HG02973 (cell line): ENCODE results near the gene TENM3.

Experiments used
- ATAC-seq: cut with Tn5 transposase; IDR thresholded peaks from one replicate; pipeline ENCODE4 v1.9.1; 2021; ENCODE audit warnings: moderate library complexity; ENCODE audit not compliant: unreplicated experiment

Gene TENM3

DNA sequence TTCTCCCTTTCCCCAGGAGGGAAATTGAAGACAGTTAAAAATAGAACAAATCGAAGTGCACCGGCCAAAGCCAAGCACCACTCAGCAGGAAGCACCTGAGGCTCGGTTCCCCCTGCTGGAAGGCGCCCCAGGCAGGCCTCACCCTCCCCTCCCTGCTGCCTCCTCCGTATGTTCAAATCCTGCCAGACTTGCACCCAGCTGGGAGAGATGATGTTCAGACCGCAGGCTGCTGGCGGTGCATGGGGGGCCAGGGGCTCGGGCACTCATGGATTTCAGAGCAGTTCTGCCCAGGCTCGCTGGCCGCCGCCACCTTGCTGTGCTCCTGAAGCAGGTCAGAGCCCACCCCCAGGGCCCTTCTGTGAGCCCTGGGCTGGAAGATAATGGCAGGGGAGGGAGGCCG, 582.6 kb downstream of the TENM3 start:
- ATAC-seq = no peak

DNA sequence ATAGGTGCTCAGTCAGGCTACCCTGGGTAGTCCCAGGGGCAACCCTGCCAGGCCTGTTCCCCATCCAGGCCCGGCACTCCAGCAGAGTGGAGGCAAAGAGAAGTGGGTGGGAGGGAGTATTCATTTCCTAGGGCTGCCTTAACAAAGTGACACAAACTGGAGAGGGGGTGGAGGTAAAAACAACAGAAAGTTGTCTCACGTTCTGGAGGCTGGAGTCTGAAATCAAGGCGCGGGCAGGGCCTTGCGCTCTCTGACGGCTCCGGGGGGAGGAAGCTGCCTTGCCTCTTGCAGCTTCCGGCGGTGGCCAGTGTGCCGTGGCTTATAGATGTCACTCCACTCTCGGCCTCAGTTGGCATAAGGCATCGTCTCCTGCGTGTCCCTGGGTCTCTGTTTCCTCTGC, 583.2 kb downstream of the TENM3 start:
- peak; percentile 63 for ATAC-seq

DNA sequence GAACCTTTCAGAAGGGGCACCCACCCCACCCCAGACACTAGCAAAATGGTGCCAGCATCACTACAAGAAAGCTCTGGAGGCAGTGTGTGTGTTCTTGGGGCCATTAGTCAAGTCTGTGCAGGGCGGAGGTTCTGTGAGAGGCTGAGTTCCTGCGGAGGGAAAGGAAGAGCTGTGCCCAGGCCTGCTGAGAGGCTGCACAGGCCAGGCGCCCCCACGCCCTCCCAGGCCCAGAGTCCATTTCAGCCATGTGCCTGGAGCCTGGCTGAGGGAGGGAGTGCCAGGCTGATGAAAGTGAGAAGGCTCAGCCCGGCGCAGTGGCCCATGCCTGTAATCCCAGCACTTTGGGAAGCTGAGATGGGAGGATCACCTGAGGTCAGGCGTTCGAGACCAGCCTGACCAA, 584.0 kb downstream of the TENM3 start:
- ATAC-seq = no peak

- no peak for ATAC-seq
These were observed 584.8 kb downstream of the TENM3 start for GRCh38 chr4:182827954-182828353.

DNA sequence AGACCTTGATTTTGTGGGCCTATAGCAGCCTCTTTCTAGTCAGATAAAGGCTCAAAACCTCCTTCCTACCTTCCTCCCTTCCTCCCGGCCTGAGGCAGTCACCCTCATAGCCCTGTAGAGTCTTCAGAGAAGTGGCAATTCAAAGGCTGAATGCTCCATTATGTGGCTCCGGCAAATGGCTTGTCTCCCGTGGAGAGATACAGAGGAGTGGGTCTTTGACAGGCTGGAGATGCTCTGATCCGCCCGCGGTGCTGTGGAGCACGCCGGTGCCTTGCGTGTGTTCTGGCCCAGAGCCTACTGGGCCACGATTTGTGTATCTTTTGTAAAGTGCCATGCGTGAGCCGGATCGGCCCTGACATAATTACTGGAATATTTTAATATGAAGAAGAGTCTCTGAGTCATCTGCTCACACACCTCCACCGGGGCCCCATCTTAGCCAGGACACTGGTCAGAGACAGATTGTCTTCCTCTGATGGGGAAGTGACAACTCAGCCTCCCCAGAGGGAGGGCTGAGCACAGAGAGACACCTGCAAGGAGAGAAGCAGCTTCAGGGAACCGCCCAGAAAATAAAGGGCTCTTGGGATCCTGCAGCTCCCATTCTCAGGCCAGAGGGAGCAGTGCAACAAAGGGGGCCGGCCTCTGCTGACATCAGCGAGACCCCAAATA, 585.3 kb downstream of the TENM3 start:
- no peak for ATAC-seq

- ATAC-seq = no peak
These were observed 586.0 kb downstream of the TENM3 start for GRCh38 chr4:182829196-182829595.

DNA sequence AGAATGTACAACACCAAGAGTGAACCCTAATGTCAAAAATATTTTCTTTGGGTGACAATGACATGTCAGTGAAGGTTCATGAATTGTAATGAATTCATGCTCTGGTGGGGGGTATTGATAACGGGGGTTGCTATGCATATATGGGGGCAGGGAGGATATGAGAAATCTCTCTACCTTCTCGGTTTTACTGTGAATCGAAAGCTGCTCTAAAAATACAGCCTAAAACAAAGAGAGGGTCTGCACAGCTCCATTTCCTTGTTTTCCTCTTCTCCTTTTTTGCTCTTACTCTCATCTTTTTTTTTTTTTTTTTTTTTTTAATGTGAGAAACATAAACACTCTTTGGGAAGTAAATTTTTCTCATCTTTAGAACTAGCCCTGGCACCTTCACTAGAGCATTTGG, 588.2 kb downstream of the TENM3 start:
- ATAC-seq = no peak

GRCh38 chr4:182832352-182833120, 589.3 kb downstream of the TENM3 start:
- ATAC-seq = no peak

GRCh38 chr4:182835006-182835740, 592.0 kb downstream of the TENM3 start:
- ATAC-seq = no peak

- no peak for ATAC-seq
These were observed 594.6 kb downstream of the TENM3 start for GRCh38 chr4:182837831-182838230.

DNA sequence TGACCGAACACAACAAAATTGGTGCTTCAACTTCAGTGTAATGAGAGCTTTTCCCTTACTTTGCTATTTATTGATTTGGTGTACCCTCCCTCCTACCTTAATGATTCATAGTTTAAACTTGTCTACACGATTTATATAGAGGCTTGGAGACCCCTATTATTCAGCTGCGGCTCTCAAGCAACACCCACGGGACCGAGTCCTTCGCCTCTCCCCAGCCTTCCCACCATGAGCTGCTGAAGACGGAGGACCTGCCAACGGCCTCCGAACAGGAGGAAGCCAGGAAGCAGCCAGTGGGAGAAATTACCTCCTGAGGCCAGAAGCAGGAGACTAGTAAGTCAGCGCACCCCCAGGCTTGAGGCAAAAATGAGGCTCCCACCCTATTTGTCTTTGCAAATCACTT, 595.3 kb downstream of the TENM3 start:
- no peak for ATAC-seq

DNA sequence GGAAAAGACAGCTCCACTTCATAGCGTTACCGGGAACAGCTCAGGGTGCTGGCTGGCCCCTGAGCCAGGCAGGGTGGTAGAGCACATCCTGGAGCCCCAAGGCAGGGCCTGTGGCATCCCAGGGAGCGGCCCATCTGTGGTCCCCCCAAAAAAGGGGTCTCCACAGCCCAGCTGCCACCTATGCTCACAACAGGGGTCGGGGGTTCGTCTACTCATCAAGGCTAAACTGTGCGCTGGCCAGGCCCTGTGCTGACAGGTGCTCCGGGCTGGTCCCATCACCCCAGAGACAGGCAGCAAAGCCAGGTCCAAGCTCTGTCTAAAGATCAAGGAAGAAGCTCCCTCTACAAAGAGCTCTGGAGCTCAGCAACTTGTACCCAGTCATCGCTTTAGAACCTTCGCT, 596.1 kb downstream of the TENM3 start:
- no peak for ATAC-seq

DNA sequence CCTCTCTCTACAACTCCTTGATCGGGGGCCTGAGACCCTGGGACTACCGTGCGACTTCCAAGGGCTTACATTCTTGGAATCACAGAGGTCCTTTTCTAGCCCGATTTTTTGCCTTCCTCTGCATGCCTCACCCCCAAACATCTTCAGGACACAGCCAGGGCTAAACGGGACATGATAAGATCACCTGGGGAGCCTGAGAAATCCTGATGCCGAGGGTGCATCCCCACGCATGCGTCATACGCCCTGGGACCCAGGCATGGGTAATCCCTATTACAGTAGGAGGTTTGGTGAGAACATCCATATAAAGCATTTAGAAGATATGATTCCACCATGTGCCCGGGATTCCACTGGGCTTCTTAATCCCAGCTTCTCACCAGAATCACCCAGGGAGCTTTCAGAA, 596.9 kb downstream of the TENM3 start:
- no peak for ATAC-seq

DNA sequence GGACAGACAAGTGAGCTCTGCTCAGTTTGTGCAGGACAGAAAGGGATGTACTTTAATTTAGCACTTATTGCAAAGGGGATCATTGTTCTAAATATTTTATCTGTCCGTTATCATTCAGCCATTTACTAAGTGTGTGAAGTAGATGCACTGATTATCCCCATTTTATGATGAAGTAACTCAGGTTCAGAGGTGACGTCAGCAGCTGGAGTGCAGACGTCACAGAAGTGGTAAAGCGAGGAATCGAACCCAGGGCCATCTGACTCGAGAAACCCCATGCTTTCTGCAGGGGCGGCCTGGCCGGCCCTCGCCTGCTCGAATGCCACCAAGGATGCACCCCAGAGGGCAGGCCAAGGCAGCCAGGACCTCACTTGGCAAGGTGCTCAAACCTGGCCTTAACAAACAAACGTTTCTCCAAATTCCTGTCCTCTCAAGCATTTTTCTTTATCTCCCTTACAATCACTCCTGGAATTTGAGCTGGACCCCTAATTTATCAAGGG, 599.0 kb downstream of the TENM3 start:
- no peak for ATAC-seq

- ATAC-seq = no peak
These were observed 599.7 kb downstream of the TENM3 start for GRCh38 chr4:182842759-182843390.

- no peak for ATAC-seq
These were observed 600.7 kb downstream of the TENM3 start for GRCh38 chr4:182843808-182844325.

DNA sequence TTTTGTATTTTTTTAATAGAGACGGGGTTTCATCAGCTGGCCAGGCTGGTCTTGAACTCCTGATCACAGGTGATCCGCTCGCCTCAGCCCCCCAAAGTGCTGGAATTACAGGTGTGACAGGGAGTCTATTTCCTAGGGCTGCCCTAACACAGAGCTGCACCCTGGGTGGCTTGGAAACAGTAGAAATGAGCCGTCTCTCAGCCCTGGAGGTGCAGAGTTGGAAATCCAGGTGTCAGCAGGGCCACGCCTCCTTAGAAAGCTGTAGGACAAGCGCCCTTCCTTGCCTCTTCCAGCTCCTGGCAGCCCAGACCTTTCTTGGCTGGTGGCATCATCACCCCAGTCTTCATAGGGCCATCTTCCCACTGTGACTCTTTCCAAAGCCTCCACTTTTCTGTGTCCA, 602.4 kb downstream of the TENM3 start:
- ATAC-seq = no peak

- no peak for ATAC-seq
These were observed 602.8 kb downstream of the TENM3 start for GRCh38 chr4:182846036-182846435.

- ATAC-seq = no peak
These were observed 604.6 kb downstream of the TENM3 start for GRCh38 chr4:182847576-182848450.

DNA sequence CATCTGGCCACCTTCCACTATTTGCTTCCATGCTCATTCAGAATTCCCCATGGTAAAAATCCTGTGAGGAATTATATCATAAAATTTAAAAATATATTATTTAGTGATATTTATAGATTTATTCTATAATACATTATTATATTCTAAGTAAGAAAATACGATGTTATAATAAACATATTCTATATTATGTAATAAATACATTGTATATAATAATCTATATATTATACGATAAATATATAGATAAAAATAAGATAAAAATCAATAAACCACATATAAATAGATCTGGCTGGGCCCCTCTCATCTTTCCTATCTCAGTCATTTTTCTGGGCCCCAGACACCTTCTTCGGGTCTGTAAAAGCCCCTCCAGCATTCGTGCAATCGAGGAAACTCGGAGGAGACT, 605.5 kb downstream of the TENM3 start:
- no peak for ATAC-seq
